Ishikawa (cell line): ENCODE measurements around the gene CUL7.

Experiments
- CEBPB ChIP-seq: IDR thresholded peaks from 2 replicates; pipeline ENCODE4 v1.6.1; 2012
- CREB1 ChIP-seq: IDR thresholded peaks from 2 replicates; pipeline ENCODE4 v1.6.1; 2012; ENCODE audit warnings: low read depth
- EGR1 ChIP-seq: IDR thresholded peaks from 2 replicates; pipeline ENCODE4 v1.6.1; 2012
- EP300 ChIP-seq: IDR thresholded peaks from 2 replicates; pipeline ENCODE4 v1.6.1; 2012; ENCODE audit warnings: borderline replicate concordance
- FOXM1 ChIP-seq: IDR thresholded peaks from 2 replicates; pipeline ENCODE4 v1.6.1; 2012; ENCODE audit warnings: low read depth, borderline replicate concordance
- NFIC ChIP-seq: IDR thresholded peaks from 2 replicates; pipeline ENCODE4 v1.6.1; 2012
- RAD21 ChIP-seq: IDR thresholded peaks from 2 replicates; pipeline ENCODE4 v1.6.1; 2012; ENCODE audit warnings: low read depth
- TAF1 ChIP-seq: IDR thresholded peaks from 2 replicates; pipeline ENCODE4 v1.6.1; 2012; ENCODE audit warnings: low read depth, mild to moderate bottlenecking
- TCF12 ChIP-seq: IDR thresholded peaks from 2 replicates; pipeline ENCODE4 v1.6.1; 2012; ENCODE audit warnings: low read depth
- TEAD4 ChIP-seq: IDR thresholded peaks from 2 replicates; pipeline ENCODE4 v1.6.1; 2012
- YY1 ChIP-seq: IDR thresholded peaks from 2 replicates; pipeline ENCODE4 v1.6.1; 2012; ENCODE audit warnings: low read depth
- ZBTB7A ChIP-seq: IDR thresholded peaks from 2 replicates; pipeline ENCODE4 v1.6.1; 2012; ENCODE audit warnings: low read depth
- TF ChIP-seq, protein P1 (sequence below): IDR thresholded peaks from 2 replicates; pipeline ENCODE4 v1.6.1; 2012
- TF ChIP-seq, protein P2 (sequence below): IDR thresholded peaks from 2 replicates; pipeline ENCODE4 v1.6.1; 2012
- TF ChIP-seq, protein P3 (sequence below): IDR thresholded peaks from 2 replicates; pipeline ENCODE4 v1.6.1; 2012; ENCODE audit warnings: low read depth, mild to moderate bottlenecking

CUL7 gene

DNA sequence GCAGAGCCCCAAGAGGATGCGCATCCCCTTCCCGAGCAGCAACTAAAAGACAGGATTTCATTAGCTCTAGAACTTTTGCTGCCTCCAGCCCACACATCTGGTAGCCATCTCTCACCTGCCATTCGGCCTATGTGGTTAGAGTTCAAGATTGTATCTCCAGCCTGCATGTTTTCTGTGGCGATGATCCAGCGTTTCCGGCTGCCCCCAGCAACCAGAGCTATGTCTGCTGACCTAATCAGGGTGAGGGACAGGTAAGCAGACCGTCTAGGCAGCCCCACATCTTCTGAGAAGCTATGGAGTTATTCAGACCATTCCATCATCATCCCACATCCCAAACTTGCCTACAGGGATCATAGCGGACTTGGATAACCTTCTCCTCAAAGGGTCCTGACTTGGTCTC, 2.3 kb upstream of the CUL7 start:
- TF ChIP-seq YY1, result no peak
- TF ChIP-seq EP300, result no peak
- TF ChIP-seq RAD21, result no peak
- TF ChIP-seq, protein P1, sequence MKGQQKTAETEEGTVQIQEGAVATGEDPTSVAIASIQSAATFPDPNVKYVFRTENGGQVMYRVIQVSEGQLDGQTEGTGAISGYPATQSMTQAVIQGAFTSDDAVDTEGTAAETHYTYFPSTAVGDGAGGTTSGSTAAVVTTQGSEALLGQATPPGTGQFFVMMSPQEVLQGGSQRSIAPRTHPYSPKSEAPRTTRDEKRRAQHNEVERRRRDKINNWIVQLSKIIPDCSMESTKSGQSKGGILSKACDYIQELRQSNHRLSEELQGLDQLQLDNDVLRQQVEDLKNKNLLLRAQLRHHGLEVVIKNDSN, result no peak
- no peak for TF ChIP-seq TEAD4
- TF ChIP-seq TCF12, result no peak
- TF ChIP-seq EGR1, result no peak
- TF ChIP-seq, protein P2, sequence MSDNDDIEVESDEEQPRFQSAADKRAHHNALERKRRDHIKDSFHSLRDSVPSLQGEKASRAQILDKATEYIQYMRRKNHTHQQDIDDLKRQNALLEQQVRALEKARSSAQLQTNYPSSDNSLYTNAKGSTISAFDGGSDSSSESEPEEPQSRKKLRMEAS, result no peak
- no peak for TF ChIP-seq NFIC
- no peak for TF ChIP-seq CREB1

DNA sequence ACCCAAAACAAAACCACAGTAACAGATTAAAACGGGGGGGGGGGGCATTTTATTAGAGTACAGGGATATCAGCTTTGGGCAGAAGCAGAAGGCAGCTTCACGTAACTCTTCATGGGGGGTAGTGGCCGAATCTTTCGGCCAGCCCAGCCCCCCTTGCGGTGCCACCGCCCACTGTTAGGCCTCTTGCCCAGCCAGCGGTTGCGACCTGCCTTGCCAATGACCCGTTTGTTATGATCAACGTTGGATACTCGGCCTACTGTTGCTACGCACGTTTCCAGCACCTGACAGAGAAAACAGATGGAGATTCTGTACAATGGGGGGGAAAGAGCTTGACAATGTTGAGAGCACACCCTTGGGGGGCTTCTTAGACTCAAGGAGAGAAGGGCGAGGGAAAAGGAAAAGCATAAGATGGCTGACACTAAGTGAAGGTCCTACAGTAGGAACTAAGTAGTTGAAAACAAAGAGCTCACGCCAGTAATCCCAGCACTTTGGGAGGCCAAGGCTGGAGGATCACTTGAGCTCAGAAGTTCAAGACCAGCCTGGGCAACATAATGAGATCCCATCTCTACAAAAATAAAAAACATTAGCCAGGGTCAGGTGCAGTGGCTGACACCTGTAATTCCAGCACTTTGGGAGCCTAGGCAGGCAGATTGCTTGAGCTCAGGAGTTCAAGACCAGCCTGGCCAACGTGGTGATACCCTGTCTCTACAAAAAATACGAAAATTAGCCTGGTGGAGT, 724 bp upstream of the CUL7 start:
- no peak for TF ChIP-seq TEAD4
- TF ChIP-seq TCF12, result 0 out of 2 replicates have a peak, but pooled peaks have one; percentile 3

DNA sequence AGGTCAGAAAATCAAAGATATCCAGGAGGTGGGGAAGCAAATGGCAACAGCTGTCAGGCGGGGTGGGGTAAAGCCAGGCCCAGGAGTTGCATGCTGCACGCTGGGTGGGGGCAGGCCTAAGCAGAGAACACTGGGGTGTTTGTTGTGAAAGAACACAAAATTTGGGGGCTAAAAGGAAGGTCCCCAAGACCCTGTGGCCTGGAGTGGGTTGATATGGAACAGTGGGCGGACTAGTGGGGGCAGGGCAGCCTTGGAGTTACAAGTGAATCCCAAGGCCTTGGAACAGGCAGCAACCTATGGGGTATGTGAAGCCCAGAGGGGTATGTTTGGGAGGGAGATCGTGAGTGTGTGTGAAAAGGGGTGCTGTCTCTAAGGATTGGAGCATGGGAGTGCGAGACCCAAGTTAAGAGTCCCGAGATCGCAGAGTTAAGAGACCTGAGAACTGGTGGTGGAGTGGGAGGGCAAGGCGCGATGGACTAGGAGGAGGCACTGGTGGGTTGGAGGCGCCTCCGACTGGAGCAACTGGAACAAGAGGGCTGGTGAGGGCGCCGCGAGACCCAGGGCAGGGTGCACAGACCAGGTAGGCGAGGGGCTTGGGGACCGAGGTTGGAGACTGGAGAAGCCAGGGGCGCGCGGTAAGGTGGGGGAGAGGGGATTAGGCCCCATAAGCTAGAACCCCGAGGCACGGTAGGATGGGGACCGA, 658 bp downstream of the CUL7 start:
- TF ChIP-seq EP300, result no peak
- TF ChIP-seq TEAD4, result no peak
- no peak for TF ChIP-seq CREB1
- TF ChIP-seq NFIC, result no peak
- no peak for TF ChIP-seq ZBTB7A
- no peak for TF ChIP-seq CEBPB
- no peak for TF ChIP-seq YY1
- TF ChIP-seq, protein P2, result no peak
- TF ChIP-seq, protein P3, sequence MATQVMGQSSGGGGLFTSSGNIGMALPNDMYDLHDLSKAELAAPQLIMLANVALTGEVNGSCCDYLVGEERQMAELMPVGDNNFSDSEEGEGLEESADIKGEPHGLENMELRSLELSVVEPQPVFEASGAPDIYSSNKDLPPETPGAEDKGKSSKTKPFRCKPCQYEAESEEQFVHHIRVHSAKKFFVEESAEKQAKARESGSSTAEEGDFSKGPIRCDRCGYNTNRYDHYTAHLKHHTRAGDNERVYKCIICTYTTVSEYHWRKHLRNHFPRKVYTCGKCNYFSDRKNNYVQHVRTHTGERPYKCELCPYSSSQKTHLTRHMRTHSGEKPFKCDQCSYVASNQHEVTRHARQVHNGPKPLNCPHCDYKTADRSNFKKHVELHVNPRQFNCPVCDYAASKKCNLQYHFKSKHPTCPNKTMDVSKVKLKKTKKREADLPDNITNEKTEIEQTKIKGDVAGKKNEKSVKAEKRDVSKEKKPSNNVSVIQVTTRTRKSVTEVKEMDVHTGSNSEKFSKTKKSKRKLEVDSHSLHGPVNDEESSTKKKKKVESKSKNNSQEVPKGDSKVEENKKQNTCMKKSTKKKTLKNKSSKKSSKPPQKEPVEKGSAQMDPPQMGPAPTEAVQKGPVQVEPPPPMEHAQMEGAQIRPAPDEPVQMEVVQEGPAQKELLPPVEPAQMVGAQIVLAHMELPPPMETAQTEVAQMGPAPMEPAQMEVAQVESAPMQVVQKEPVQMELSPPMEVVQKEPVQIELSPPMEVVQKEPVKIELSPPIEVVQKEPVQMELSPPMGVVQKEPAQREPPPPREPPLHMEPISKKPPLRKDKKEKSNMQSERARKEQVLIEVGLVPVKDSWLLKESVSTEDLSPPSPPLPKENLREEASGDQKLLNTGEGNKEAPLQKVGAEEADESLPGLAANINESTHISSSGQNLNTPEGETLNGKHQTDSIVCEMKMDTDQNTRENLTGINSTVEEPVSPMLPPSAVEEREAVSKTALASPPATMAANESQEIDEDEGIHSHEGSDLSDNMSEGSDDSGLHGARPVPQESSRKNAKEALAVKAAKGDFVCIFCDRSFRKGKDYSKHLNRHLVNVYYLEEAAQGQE, result no peak
- no peak for TF ChIP-seq TAF1
- TF ChIP-seq EGR1, result no peak
- TF ChIP-seq RAD21, result no peak
- TF ChIP-seq FOXM1, result no peak
- TF ChIP-seq, protein P1, result no peak
- no peak for TF ChIP-seq TCF12

DNA sequence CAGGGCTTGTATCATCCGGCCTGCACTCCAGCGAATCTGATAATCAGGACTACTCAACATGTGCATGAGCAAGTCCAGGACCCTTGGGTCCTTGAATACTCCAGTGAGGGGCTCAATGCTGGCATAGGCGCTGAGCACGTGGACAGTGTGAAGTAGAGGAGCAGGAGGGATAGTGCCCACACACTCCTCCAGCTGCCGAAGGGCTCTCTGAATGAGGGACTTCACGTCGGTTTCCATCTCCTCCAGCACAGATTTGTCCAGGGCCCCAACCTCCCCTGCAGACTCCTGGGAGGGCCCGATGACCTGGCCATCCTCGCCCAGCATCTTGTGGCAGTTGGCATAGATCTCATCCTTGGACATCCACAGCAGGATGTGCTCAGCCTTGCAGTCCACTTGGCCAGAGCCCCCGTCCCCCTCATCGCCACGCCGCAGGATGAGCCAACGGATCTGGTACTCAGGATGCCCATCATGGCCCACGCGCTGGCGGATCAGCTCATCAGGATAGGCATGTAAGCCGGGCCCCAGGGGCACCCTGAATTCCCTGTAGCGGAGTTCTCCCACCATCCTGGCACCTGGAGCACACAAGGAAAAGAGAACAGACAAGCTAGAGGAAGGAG, 1.3 kb downstream of the CUL7 start:
- TF ChIP-seq EP300, result no peak
- TF ChIP-seq CEBPB, result no peak
- no peak for TF ChIP-seq EGR1
- no peak for TF ChIP-seq TEAD4
- TF ChIP-seq CREB1, result no peak
- no peak for TF ChIP-seq ZBTB7A
- TF ChIP-seq, protein P1, result no peak
- TF ChIP-seq TAF1, result no peak
- TF ChIP-seq, protein P3, result no peak
- no peak for TF ChIP-seq NFIC
- TF ChIP-seq YY1, result no peak
- TF ChIP-seq, protein P2, result no peak
- TF ChIP-seq FOXM1, result no peak
- TF ChIP-seq RAD21, result no peak
- TF ChIP-seq TCF12, result no peak

DNA sequence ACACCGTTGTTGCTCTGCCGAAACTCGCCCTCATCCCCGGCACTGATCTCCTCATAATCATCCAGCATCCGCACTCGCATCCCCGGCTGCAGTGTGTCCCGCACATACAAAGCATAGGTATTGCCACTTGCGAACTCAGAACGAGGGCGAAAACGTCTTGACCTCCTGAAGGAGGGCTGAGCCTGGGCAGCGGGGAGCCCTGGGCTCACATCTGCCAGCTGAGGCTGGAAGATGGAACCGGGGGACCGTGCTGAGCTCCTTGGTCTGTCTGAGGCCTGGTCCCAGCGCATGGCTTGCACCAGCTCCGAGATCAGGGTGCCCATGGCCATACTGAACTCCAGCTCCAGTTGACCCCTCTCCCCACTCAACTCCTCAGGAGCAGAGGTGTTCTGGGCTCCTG, 2.7 kb downstream of the CUL7 start:
- TF ChIP-seq TEAD4 (no peak), YY1 (no peak), CREB1 (no peak)
- TF ChIP-seq, protein P1, result no peak
- TF ChIP-seq, protein P3, result no peak
